Measurements from ENCODE around the gene CSRP3.

DNA sequence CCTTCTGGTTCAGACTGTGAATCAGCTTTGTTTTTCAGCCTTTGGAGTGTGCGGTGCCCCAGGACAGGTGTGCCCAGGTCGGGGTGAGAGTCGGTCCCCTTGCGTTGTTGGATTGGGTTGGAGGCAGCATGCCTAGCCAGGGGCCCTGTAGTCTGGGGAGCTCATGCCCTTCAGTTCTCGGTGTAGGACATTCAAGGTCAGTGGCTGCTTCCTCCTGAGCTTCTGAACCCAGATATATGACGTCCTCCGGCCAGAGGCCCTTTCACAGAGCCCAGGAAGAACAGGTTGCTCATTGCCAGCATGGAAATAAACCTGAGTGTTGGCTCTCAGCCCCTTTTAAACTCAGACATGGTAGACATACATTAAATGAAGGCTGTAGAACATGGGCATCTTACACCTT lies 2.7 kb downstream of the CSRP3 start:
- TF ChIP-seq, protein P1, sequence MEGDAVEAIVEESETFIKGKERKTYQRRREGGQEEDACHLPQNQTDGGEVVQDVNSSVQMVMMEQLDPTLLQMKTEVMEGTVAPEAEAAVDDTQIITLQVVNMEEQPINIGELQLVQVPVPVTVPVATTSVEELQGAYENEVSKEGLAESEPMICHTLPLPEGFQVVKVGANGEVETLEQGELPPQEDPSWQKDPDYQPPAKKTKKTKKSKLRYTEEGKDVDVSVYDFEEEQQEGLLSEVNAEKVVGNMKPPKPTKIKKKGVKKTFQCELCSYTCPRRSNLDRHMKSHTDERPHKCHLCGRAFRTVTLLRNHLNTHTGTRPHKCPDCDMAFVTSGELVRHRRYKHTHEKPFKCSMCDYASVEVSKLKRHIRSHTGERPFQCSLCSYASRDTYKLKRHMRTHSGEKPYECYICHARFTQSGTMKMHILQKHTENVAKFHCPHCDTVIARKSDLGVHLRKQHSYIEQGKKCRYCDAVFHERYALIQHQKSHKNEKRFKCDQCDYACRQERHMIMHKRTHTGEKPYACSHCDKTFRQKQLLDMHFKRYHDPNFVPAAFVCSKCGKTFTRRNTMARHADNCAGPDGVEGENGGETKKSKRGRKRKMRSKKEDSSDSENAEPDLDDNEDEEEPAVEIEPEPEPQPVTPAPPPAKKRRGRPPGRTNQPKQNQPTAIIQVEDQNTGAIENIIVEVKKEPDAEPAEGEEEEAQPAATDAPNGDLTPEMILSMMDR (tag by site-specific recombination; IDR thresholded peaks at IDR 0.05): no peak
- TF ChIP-seq ZNF514 (tag by site-specific recombination; IDR thresholded peaks at IDR 0.05): no peak
- TF ChIP-seq ZBTB17 (tag by site-specific recombination; IDR thresholded peaks at IDR 0.05): no peak
- TF ChIP-seq, protein P2, sequence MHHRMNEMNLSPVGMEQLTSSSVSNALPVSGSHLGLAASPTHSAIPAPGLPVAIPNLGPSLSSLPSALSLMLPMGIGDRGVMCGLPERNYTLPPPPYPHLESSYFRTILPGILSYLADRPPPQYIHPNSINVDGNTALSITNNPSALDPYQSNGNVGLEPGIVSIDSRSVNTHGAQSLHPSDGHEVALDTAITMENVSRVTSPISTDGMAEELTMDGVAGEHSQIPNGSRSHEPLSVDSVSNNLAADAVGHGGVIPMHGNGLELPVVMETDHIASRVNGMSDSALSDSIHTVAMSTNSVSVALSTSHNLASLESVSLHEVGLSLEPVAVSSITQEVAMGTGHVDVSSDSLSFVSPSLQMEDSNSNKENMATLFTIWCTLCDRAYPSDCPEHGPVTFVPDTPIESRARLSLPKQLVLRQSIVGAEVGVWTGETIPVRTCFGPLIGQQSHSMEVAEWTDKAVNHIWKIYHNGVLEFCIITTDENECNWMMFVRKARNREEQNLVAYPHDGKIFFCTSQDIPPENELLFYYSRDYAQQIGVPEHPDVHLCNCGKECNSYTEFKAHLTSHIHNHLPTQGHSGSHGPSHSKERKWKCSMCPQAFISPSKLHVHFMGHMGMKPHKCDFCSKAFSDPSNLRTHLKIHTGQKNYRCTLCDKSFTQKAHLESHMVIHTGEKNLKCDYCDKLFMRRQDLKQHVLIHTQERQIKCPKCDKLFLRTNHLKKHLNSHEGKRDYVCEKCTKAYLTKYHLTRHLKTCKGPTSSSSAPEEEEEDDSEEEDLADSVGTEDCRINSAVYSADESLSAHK (tag by site-specific recombination; IDR thresholded peaks at IDR 0.05): no peak
- TF ChIP-seq BCL11B (tag by site-specific recombination; IDR thresholded peaks at IDR 0.05; ENCODE audit: low read depth): no peak

Measured in HEK293 (cell line).